SU-DHL-6 (cell line): Measurements from ENCODE around the gene CCER1.

Source experiments
- H2AFZ ChIP-seq: fragments of 200-600 bp; sonication (generic); 2 replicates; pipeline ENCODE4 v1.6.1; 2014; ENCODE audit warnings: low read depth, mild to moderate bottlenecking, moderate library complexity, mixed read lengths, antibody characterized with exemption, low read length; ENCODE audit not compliant: severe bottlenecking
- H3F3A ChIP-seq: fragments of 200-600 bp; shearing (Covaris generic); 2 replicates; pipeline ENCODE4 v1.6.0; 2016; ENCODE audit warnings: antibody characterized with exemption, mild to moderate bottlenecking; ENCODE audit not compliant: insufficient read depth
- H3K27ac ChIP-seq: fragments of 200-600 bp; sonication (generic); 2 replicates; pipeline ENCODE4 v1.5.1; 2016; ENCODE audit warnings: low read depth, mild to moderate bottlenecking, low read length, moderate library complexity, mixed read lengths
- H3K27me3 ChIP-seq: fragments of 200-600 bp; sonication (generic), shearing (Covaris generic); 2 replicates; pipeline ENCODE4 v1.6.0; 2014; ENCODE audit warnings: mild to moderate bottlenecking, low read length
- H3K36me3 ChIP-seq: fragments of 200-600 bp; sonication (generic); 2 replicates; pipeline ENCODE4 v1.6.1; 2014; ENCODE audit warnings: mild to moderate bottlenecking, low read length, mixed read lengths
- H3K4me2 ChIP-seq: fragments of 300-600, 200-600 bp; shearing (Covaris generic), sonication (generic); 2 replicates; pipeline ENCODE4 v1.6.0; 2014; ENCODE audit warnings: low read length, low read depth, mild to moderate bottlenecking; ENCODE audit not compliant: poor library complexity, severe bottlenecking
- H3K4me3 ChIP-seq: fragments of 200-600 bp; sonication (generic); 2 replicates; pipeline ENCODE4 v1.5.1; 2014; ENCODE audit warnings: antibody characterized with exemption, low read length, mild to moderate bottlenecking, mixed read lengths; ENCODE audit not compliant: insufficient read depth, poor library complexity, severe bottlenecking
- H3K79me2 ChIP-seq: fragments of 200-600 bp; sonication (generic); 2 replicates; pipeline ENCODE4 v1.6.1; 2014; ENCODE audit warnings: mild to moderate bottlenecking, low read length, moderate library complexity; ENCODE audit not compliant: insufficient read depth
- H3K9ac ChIP-seq: fragments of 200-600 bp; sonication (generic); 2 replicates; pipeline ENCODE4 v1.7.0; 2014; ENCODE audit warnings: mild to moderate bottlenecking, low read length
- H3K9me2 ChIP-seq: fragments of 200-600 bp; sonication (generic); replicated peaks from 2 replicates; pipeline ENCODE4 v1.6.1; 2014; ENCODE audit warnings: low read length; ENCODE audit not compliant: insufficient read depth
- H3K9me3 ChIP-seq: fragments of 200-600 bp; sonication (generic); 2 replicates; pipeline ENCODE4 v1.6.1; 2014; ENCODE audit warnings: low read length, mixed read lengths; ENCODE audit not compliant: insufficient read depth
- H4K20me1 ChIP-seq: fragments of 200-600 bp; sonication (generic); 2 replicates; pipeline ENCODE4 v1.6.1; 2014; ENCODE audit warnings: low read depth, mild to moderate bottlenecking, antibody characterized with exemption, low read length, moderate library complexity, mixed read lengths
- CTCF ChIP-seq: fragments of 200-600 bp; sonication (generic); IDR thresholded peaks from one replicate; pipeline ENCODE4 v1.5.1; 2017; ENCODE audit warnings: antibody characterized with exemption, mild to moderate bottlenecking, low read length, moderate library complexity; ENCODE audit not compliant: insufficient read depth, poor library complexity, severe bottlenecking
- EZH2phosphoT487 ChIP-seq: fragments of 200-600 bp; sonication (generic), shearing (Covaris generic); conservative IDR thresholded peaks from 2 replicates; pipeline ENCODE4 v1.6.1; 2018; ENCODE audit warnings: mild to moderate bottlenecking, antibody characterized with exemption, low read length, moderate library complexity, mixed read lengths

Gene CCER1

DNA sequence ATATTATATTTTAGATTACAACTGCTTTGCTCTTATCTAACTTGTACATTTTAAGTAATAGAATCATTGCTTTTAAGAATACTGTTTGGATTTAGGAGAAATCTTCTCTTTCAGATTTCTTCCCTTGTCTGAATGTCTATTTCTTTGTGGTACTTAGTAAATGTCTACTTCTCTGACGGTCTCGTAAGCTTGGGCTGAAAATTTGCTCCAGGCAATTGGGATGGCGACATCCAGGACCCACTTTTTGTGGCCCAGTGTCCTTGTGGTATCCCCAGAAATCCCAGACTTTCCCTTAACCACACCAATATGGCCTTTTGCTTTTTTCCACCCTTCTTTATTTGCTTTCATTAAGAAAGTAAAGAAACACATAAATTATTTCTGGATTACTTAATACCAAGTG, 24.0 kb upstream of the CCER1 start:
- Histone ChIP-seq H2AFZ (no peak overlapping the region), H3K9me2 (no peaks in the 10 kb centered on the region), H3K9me3 (no peaks in the 10 kb centered on the region), H3F3A (no peaks in the 10 kb centered on the region), H3K9ac (no peak overlapping the region), H3K79me2 (no peaks in the 10 kb centered on the region), H3K27me3 (no peaks in the 10 kb centered on the region), H3K36me3 (no peaks in the 10 kb centered on the region), H4K20me1 (no peaks in the 10 kb centered on the region), H3K27ac (no peak overlapping the region), H3K4me2 (no peak overlapping the region), H3K4me3 (no peak overlapping the region)
- TF ChIP-seq EZH2phosphoT487 (no peak), CTCF (no peak)

GRCh38 chr12:90978117-90978770, 23.3 kb upstream of the CCER1 start:
- TF ChIP-seq EZH2phosphoT487 (no peak), CTCF (peak; percentile 13)
- H3K9ac ChIP-seq = no peak overlapping the region

GRCh38 chr12:90977224-90977623, 22.2 kb upstream of the CCER1 start:
- TF ChIP-seq EZH2phosphoT487 = no peak
- TF ChIP-seq CTCF = no peak
- H3K4me2 ChIP-seq = no peak overlapping the region
- H3K27me3 ChIP-seq = no peaks in the 10 kb centered on the region
- no peak overlapping the region for H2AFZ ChIP-seq
- no peaks in the 10 kb centered on the region for H3K79me2 ChIP-seq
- H3K9ac ChIP-seq = no peak overlapping the region
- no peaks in the 10 kb centered on the region for H3K36me3 ChIP-seq
- H3F3A ChIP-seq = no peaks in the 10 kb centered on the region
- no peak overlapping the region for H3K4me3 ChIP-seq
- no peak overlapping the region for H3K27ac ChIP-seq
- H4K20me1 ChIP-seq = no peaks in the 10 kb centered on the region
- H3K9me3 ChIP-seq = no peaks in the 10 kb centered on the region
- no peaks in the 10 kb centered on the region for H3K9me2 ChIP-seq

More at GRCh38 chr12:90978117-90978770, 23.3 kb upstream of the CCER1 start:
- Histone ChIP-seq H4K20me1 (no peaks in the 10 kb centered on the region), H3K27me3 (no peaks in the 10 kb centered on the region), H3K9me3 (no peaks in the 10 kb centered on the region), H2AFZ (no peak overlapping the region), H3K9me2 (no peaks in the 10 kb centered on the region), H3K4me3 (no peak overlapping the region), H3K36me3 (no peaks in the 10 kb centered on the region), H3K4me2 (no peak overlapping the region), H3K79me2 (no peaks in the 10 kb centered on the region), H3K27ac (no peak overlapping the region), H3F3A (no peaks in the 10 kb centered on the region)
